Panc1 (cell line): ENCODE data around the gene PALM2AKAP2. TPM values are rescaled to one million over a fixed set of nuclear protein-coding genes. Genes with fewer than 3 reads are reported as not detected.

Experiments used
- ATAC-seq: fragments of 200-7000 bp; cut with Tn5 transposase; 2 replicates; pipeline ENCODE4 v1.9.1; 2020; ENCODE audit warnings: mild to moderate bottlenecking, moderate library complexity
- BruUV-seq: library from RNA; stranded (reverse); fragments of 400-500 nt; replicated peaks from 2 replicates; lab custom pipeline; 2021; lab: Mats Ljungman, UMichigan
- CTCF ChIA-PET: fragments of 300-600 bp; sonication (Branson Sonifier 250); formaldehyde crosslinking; loops from one replicate; lab custom pipeline; 2022; ENCODE audit warnings: antibody characterized with exemption; lab: Charles Lee
- POLR2A ChIA-PET: fragments of 300-600 bp; sonication (Branson Sonifier 250); formaldehyde crosslinking; loops from one replicate; lab custom pipeline; 2022; ENCODE audit warnings: antibody characterized with exemption; lab: Charles Lee
- DNase-seq: peaks from one replicate; pipeline ENCODE4 v3.0.0-alpha.2; 2010; ENCODE audit warnings: low read depth, low spot score
- H3K27ac ChIP-seq: 2 replicates; pipeline ENCODE4 v1.5.1; 2011; ENCODE audit warnings: mild to moderate bottlenecking, low read length, inconsistent platforms
- H3K27me3 ChIP-seq: fragments of 200-500 bp; sonication (Bioruptor generic); 2 replicates; pipeline ENCODE4 v1.6.0; 2014; ENCODE audit warnings: low read length, inconsistent platforms; ENCODE audit not compliant: control insufficient read depth, insufficient read depth
- H3K36me3 ChIP-seq: fragments of 200-500 bp; sonication (Bioruptor generic); 2 replicates; pipeline ENCODE4 v1.5.1; 2014; ENCODE audit warnings: inconsistent platforms, mild to moderate bottlenecking, low read length, moderate library complexity; ENCODE audit not compliant: control insufficient read depth, insufficient read depth
- H3K4me1 ChIP-seq: 2 replicates; pipeline ENCODE4 v1.5.1; 2011; ENCODE audit warnings: inconsistent platforms, mild to moderate bottlenecking, low read length, moderate library complexity; ENCODE audit not compliant: control insufficient read depth, insufficient read depth
- H3K4me3 ChIP-seq, 2 experiments: 2 replicates each; pipeline ENCODE4 v1.5.1; 2011 to 2012; ENCODE audit warnings: low read depth in 2 of 2, low read length in 2 of 2, mild to moderate bottlenecking in 2 of 2, inconsistent platforms in 1 of 2, moderate library complexity in 1 of 2
- H3K9me3 ChIP-seq: fragments of 200-500 bp; sonication (Bioruptor generic); 2 replicates; pipeline ENCODE4 v1.5.1; 2014; ENCODE audit warnings: low read depth, mild to moderate bottlenecking, inconsistent platforms, low read length, moderate library complexity; ENCODE audit not compliant: control insufficient read depth, insufficient read depth
- CTCF ChIP-seq: fragments of 450-650 bp; IDR thresholded peaks from 2 replicates; pipeline ENCODE4 v1.5.1; 2017; ENCODE audit warnings: mild to moderate bottlenecking
- POLR2AphosphoS5 ChIP-seq: IDR thresholded peaks from 2 replicates; pipeline ENCODE4 v1.6.1; 2012; ENCODE audit warnings: mild to moderate bottlenecking, low read depth, low read length, moderate library complexity
- REST ChIP-seq, 2 experiments: IDR thresholded peaks; 2 replicates each; pipeline ENCODE4 v1.6.1; 2011 to 2012; ENCODE audit warnings: low read depth in 2 of 2, control low read depth in 1 of 2, low read length in 1 of 2, mild to moderate bottlenecking in 1 of 2, moderate library complexity in 1 of 2; ENCODE audit not compliant: insufficient read depth in 1 of 2
- SIN3A ChIP-seq: IDR thresholded peaks from 2 replicates; pipeline ENCODE4 v1.6.1; 2012; ENCODE audit warnings: low read depth, mild to moderate bottlenecking, low read length, moderate library complexity, borderline replicate concordance; ENCODE audit not compliant: insufficient read depth
- TCF7L2 ChIP-seq: IDR thresholded peaks from 2 replicates; pipeline ENCODE4 v1.6.1; 2011; ENCODE audit warnings: mild to moderate bottlenecking, low read depth, low read length, inconsistent platforms
- in situ Hi-C: cut with HindIII; loops from 2 replicates; pipeline ENCODE4 v1.10.0; 2016; ENCODE audit warnings: low sequenced_read_pairs, low pct_unique_long_range_greater_than_20kb
- intact Hi-C: fragments of 100-400 bp; cut with micrococcal nuclease; formaldehyde crosslinking; loops from one replicate; pipeline ENCODE4 v1.10.0; 2022; ENCODE audit not compliant: unreplicated experiment
- total RNA-seq: library from RNA; stranded (reverse); gene quantifications from one replicate; pipeline ENCODE4 v1.2.1, GENCODE V29; 2021; ENCODE audit not compliant: unreplicated experiment

The PALM2AKAP2 gene
- total RNA-seq, 1 experiment from 2014 or later: 0.44 TPM

- ChIA-PET POLR2A (no interaction called here), CTCF (no interaction called here)
- no peak for ATAC-seq
- TF ChIP-seq POLR2AphosphoS5 (no peak), CTCF (no peak), TCF7L2 (no peak), REST (IDR thresholded peaks at IDR 0.05; ENCODE audit: insufficient read depth in 1 of 2, low read depth in 2 of 2, low read length in 1 of 2) (no peak)
- Histone ChIP-seq H3K4me1 (no peaks in the 10 kb centered on the region), H3K9me3 (no peaks in the 10 kb centered on the region), H3K36me3 (no peaks in the 10 kb centered on the region), H3K27ac (no peak overlapping the region), H3K4me3 (no peak overlapping the region), H3K27me3 (no peaks in the 10 kb centered on the region)
- no TSS peak for BruUV-seq
- no peak for DNase-seq
- in situ Hi-C loops: no loop called here
- intact Hi-C loops: no loop called here
Measured at GRCh38 chr9:109797509-109797908, 17.5 kb downstream of the PALM2AKAP2 start.

- TF ChIP-seq SIN3A (no peak), CTCF (no peak), REST (IDR thresholded peaks at IDR 0.05; ENCODE audit: insufficient read depth in 1 of 2, low read depth in 2 of 2, low read length in 1 of 2) (no peak)
- Histone ChIP-seq H3K27me3 (no peaks in the 10 kb centered on the region), H3K4me1 (no peaks in the 10 kb centered on the region), H3K9me3 (no peaks in the 10 kb centered on the region), H3K4me3 (no peak overlapping the region), H3K36me3 (no peaks in the 10 kb centered on the region), H3K27ac (no peak overlapping the region)
- in situ Hi-C loops (no loop called here), intact Hi-C loops (no loop called here)
- DNase-seq (no peak), ATAC-seq (no peak)
- POLR2A ChIA-PET: no interaction called here
- CTCF ChIA-PET: no interaction called here
- no TSS peak for BruUV-seq
Measured at GRCh38 chr9:109799141-109799540, 19.1 kb downstream of the PALM2AKAP2 start.
